ENCODE results near the gene TJP3.

TJP3 gene

DNA sequence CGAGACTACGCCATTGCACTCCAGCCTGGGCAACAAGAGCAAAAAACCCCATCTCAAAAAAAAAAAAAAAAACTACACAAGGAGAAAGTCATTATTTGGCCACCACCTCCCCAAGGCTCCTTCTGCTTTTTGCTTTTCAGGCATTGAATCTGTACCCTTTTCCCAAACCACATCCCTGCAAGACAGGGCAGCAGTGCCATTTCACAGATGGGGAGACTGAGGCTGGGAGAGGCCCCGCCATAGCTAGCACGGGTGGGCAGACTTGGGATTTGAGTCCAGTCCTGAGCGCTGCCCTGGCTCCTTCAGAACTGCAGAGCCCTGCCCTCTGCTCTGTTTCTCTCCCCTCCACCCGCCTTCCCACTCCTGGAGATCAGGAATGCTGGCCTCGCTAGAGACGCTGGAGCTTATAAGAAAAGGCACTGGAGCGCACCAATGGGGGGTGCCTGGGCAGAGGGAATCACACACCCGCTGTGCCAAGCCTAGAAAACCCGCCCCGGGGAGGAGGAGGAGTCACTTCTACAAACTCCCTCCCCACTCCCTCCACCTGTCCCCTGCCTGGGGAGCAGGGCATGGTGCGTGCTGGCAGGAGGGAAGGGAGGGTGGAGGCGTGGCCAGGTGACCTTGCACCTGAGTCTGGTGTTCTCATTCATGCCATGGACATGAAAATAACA, 17.6 kb downstream of the TJP3 start:
- Histone ChIP-seq H3K4me1 (ENCODE audit: control insufficient read depth, low read length) (peaks cover 3% of the 10 kb centered on the region), H3F3A (ENCODE audit: control insufficient read depth, insufficient read depth) (no peaks in the 10 kb centered on the region), H3K27me3 (ENCODE audit: control insufficient read depth, low read length) (peaks cover 15% of the 10 kb centered on the region), H3K79me2 (ENCODE audit: control insufficient read depth, low read length) (no peaks in the 10 kb centered on the region), H3K4me2 (ENCODE audit: low read length) (no peak overlapping the region), H4K20me1 (ENCODE audit: control insufficient read depth, insufficient read depth, low read depth, low read length) (no peaks in the 10 kb centered on the region), H3K4me3 (ENCODE audit: low read length) (no peak overlapping the region), H3K27ac (ENCODE audit: low read depth, low read length) (no peak overlapping the region), H3K9me2 (replicated peaks; ENCODE audit: control insufficient read depth, low read length) (no peaks in the 10 kb centered on the region), H3K9me3 (ENCODE audit: control insufficient read depth, insufficient read depth, low read length) (no peaks in the 10 kb centered on the region), H3K36me3 (ENCODE audit: control insufficient read depth, low read length) (no peaks in the 10 kb centered on the region)
- TF ChIP-seq, protein P1, sequence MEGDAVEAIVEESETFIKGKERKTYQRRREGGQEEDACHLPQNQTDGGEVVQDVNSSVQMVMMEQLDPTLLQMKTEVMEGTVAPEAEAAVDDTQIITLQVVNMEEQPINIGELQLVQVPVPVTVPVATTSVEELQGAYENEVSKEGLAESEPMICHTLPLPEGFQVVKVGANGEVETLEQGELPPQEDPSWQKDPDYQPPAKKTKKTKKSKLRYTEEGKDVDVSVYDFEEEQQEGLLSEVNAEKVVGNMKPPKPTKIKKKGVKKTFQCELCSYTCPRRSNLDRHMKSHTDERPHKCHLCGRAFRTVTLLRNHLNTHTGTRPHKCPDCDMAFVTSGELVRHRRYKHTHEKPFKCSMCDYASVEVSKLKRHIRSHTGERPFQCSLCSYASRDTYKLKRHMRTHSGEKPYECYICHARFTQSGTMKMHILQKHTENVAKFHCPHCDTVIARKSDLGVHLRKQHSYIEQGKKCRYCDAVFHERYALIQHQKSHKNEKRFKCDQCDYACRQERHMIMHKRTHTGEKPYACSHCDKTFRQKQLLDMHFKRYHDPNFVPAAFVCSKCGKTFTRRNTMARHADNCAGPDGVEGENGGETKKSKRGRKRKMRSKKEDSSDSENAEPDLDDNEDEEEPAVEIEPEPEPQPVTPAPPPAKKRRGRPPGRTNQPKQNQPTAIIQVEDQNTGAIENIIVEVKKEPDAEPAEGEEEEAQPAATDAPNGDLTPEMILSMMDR (IDR thresholded peaks at IDR 0.05; ENCODE audit: low read depth, low read length, poor library complexity, severe bottlenecking), result no peak
- TF ChIP-seq EZH2phosphoT487 (IDR thresholded peaks at IDR 0.05; ENCODE audit: borderline replicate concordance, low read length), result no peak

GRCh38 chr19:3730457-3730958, 22.3 kb downstream of the TJP3 start:
- Histone ChIP-seq H3K4me2 (ENCODE audit: low read length) (no peak overlapping the region), H3K4me1 (ENCODE audit: control insufficient read depth, low read length) (no peaks in the 10 kb centered on the region)

GRCh38 chr19:3732108-3732507, 23.9 kb downstream of the TJP3 start:
- Histone ChIP-seq H3F3A (ENCODE audit: control insufficient read depth, insufficient read depth) (no peaks in the 10 kb centered on the region), H4K20me1 (ENCODE audit: control insufficient read depth, insufficient read depth, low read depth, low read length) (no peaks in the 10 kb centered on the region), H3K9me2 (replicated peaks; ENCODE audit: control insufficient read depth, low read length) (no peaks in the 10 kb centered on the region), H3K4me1 (ENCODE audit: control insufficient read depth, low read length) (no peaks in the 10 kb centered on the region), H3K4me2 (ENCODE audit: low read length) (no peak overlapping the region), H3K4me3 (ENCODE audit: low read length) (no peak overlapping the region), H3K9me3 (ENCODE audit: control insufficient read depth, insufficient read depth, low read length) (no peaks in the 10 kb centered on the region), H3K27me3 (ENCODE audit: control insufficient read depth, low read length) (no peaks in the 10 kb centered on the region), H3K79me2 (ENCODE audit: control insufficient read depth, low read length) (no peaks in the 10 kb centered on the region), H3K27ac (ENCODE audit: low read depth, low read length) (no peak overlapping the region), H3K36me3 (ENCODE audit: control insufficient read depth, low read length) (no peaks in the 10 kb centered on the region)
- no peak for TF ChIP-seq EZH2phosphoT487 (IDR thresholded peaks at IDR 0.05; ENCODE audit: borderline replicate concordance, low read length)
- TF ChIP-seq, protein P1 (IDR thresholded peaks at IDR 0.05; ENCODE audit: low read depth, low read length, poor library complexity, severe bottlenecking), result no peak

More at GRCh38 chr19:3730457-3730958, 22.3 kb downstream of the TJP3 start:
- Histone ChIP-seq H3K27ac (ENCODE audit: low read depth, low read length) (no peak overlapping the region), H3K36me3 (ENCODE audit: control insufficient read depth, low read length) (no peaks in the 10 kb centered on the region), H3K9me2 (replicated peaks; ENCODE audit: control insufficient read depth, low read length) (no peaks in the 10 kb centered on the region), H3F3A (ENCODE audit: control insufficient read depth, insufficient read depth) (no peaks in the 10 kb centered on the region), H4K20me1 (ENCODE audit: control insufficient read depth, insufficient read depth, low read depth, low read length) (no peaks in the 10 kb centered on the region), H3K27me3 (ENCODE audit: control insufficient read depth, low read length) (no peaks in the 10 kb centered on the region), H3K79me2 (ENCODE audit: control insufficient read depth, low read length) (no peaks in the 10 kb centered on the region), H3K4me3 (ENCODE audit: low read length) (no peak overlapping the region), H3K9me3 (ENCODE audit: control insufficient read depth, insufficient read depth, low read length) (no peaks in the 10 kb centered on the region)
- TF ChIP-seq, protein P1 (IDR thresholded peaks at IDR 0.05; ENCODE audit: low read depth, low read length, poor library complexity, severe bottlenecking), result no peak
- no peak for TF ChIP-seq EZH2phosphoT487 (IDR thresholded peaks at IDR 0.05; ENCODE audit: borderline replicate concordance, low read length)

All from DOHH2 (cell line).